BE2C (cell line): ENCODE results near the gene LENEP.
A peak's percentile ranks its signal among the peaks of the same experiment; 100 is the strongest.
"Not testable (repeated sequence)": the region's sequence is repeated elsewhere in the genome, so short reads cannot be mapped to it uniquely, and the experiment has no call there.

Experiments
- DNase-seq: peaks from one replicate; pipeline ENCODE4 v3.0.0-alpha.2; 2020
- H3K27me3 ChIP-seq: fragments of 250-450 bp; sonication (Bioruptor Pico); 2 replicates; pipeline ENCODE4 v1.5.1; 2020; ENCODE audit warnings: mild to moderate bottlenecking
- H3K36me3 ChIP-seq: fragments of 250-450 bp; sonication (Bioruptor Pico); 2 replicates; pipeline ENCODE4 v1.5.1; 2020; ENCODE audit warnings: mild to moderate bottlenecking
- H3K4me1 ChIP-seq: fragments of 250-450 bp; sonication (Bioruptor Pico); 2 replicates; pipeline ENCODE4 v1.5.1; 2020
- H3K4me3 ChIP-seq: 2 replicates; pipeline ENCODE4 v1.5.1; 2011; ENCODE audit warnings: low read depth, low read length
- H3K9me3 ChIP-seq: fragments of 250-450 bp; sonication (Bioruptor Pico); 2 replicates; pipeline ENCODE4 v1.5.1; 2020
- TF ChIP-seq, protein P1 (sequence below): IDR thresholded peaks from 2 replicates; pipeline ENCODE4 v1.5.1; 2012; ENCODE audit warnings: mild to moderate bottlenecking, low read depth, low read length

LENEP gene

DNA sequence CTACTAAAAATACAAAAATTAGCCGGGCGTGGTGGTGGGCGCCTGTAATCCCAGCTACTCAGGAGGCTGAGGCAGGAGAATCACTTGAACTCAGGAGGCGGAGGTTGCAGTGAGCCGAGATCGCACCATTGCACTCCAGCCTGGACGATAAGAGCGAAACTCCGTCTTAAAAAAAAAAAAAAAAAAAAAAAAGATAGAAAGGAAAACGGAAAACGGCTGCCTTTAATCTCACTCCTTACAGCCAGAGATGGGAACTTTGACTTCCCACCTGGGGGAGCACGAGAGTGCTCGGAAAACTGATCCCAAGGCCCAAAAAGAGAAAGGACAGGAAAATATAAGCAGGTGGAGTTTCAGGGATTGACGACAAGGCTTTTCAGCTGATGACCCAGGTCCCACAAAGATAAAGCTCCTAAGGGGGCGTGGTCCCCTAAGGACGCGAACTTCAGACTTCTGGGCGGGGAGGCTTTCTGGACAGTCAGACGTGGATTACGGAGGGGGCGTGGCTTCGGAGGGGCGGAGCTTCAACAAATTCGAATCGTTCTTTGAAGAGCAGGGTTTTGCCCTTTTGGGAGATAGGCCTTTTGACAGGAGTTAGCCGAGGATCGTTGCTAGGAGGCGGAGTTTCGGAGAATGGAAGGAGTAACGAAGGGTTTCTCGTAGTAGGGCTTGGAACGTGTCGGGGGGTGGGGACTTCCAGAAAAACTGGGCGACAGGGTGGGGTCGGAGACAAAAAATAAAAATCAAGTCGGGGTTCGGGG, 19.9 kb upstream of the LENEP start:
- Histone ChIP-seq H3K36me3 (no peaks in the 10 kb centered on the region; the same call in 1 of the 2 replicates), H3K4me1 (peaks cover 26% of the 10 kb centered on the region), H3K9me3 (no peaks in the 10 kb centered on the region), H3K4me3 (peak overlapping the region; percentile 85), H3K27me3 (no peaks in the 10 kb centered on the region)
- DNase-seq = peak; percentile 97
- TF ChIP-seq, protein P1, sequence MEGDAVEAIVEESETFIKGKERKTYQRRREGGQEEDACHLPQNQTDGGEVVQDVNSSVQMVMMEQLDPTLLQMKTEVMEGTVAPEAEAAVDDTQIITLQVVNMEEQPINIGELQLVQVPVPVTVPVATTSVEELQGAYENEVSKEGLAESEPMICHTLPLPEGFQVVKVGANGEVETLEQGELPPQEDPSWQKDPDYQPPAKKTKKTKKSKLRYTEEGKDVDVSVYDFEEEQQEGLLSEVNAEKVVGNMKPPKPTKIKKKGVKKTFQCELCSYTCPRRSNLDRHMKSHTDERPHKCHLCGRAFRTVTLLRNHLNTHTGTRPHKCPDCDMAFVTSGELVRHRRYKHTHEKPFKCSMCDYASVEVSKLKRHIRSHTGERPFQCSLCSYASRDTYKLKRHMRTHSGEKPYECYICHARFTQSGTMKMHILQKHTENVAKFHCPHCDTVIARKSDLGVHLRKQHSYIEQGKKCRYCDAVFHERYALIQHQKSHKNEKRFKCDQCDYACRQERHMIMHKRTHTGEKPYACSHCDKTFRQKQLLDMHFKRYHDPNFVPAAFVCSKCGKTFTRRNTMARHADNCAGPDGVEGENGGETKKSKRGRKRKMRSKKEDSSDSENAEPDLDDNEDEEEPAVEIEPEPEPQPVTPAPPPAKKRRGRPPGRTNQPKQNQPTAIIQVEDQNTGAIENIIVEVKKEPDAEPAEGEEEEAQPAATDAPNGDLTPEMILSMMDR = peak; percentile 22; the same call in 1 of the 2 replicates

DNA sequence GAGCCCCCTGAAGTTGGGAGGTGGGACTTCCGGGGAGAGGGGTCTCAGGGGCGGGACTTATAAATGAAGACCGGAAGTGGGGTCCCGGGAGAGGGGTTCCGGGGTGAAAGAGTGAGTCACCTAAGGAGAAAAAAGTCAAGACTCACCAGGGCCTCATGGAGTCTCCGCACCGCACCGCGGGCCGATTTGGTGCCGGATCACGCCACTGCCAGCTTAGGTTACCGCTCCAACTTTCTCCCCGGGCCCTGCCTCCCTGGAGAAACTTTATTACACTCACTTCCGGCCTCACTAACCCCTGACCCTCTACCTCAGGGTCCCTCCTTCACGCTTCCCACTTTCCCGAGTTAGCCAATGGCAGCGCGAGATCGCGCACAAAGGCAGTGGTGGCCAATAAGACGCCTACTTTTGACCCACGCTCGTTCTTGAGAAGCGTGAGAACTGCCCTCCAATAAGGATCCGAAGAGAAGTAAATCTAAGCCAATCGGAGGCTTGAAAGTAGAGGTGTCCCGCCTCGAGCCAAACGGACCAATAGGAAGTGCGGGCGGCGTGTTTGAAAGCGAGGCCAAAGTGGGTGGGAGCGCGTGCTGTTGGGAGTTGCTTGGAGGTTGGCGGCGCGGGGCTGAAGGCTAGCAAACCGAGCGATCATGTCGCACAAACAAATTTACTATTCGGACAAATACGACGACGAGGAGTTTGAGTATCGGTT, 19.1 kb upstream of the LENEP start, which contains the start of gene CKS1B:
Gene CKS1B, plus strand, starts transcription at position 580 of the 706 bp plus-strand sequence. Its CDS starts 65 bp downstream, at position 645.
- no peaks in the 10 kb centered on the region for H3K9me3 ChIP-seq
- peaks cover 3% of the 10 kb centered on the region for H3K36me3 ChIP-seq
- peak within 1 kb of the TSS; percentile 85 for H3K4me3 ChIP-seq
- peak; percentile 98 for DNase-seq
- H3K27me3 ChIP-seq = no peaks in the 10 kb centered on the region
- TF ChIP-seq, protein P1 = no peak
- H3K4me1 ChIP-seq = peaks cover 24% of the 10 kb centered on the region

- Histone ChIP-seq H3K9me3 (no peaks in the 10 kb centered on the region), H3K27me3 (no peaks in the 10 kb centered on the region), H3K36me3 (peaks cover 9% of the 10 kb centered on the region), H3K4me3 (peak overlapping the region; percentile 85), H3K4me1 (peaks cover 26% of the 10 kb centered on the region)
- DNase-seq = peak; percentile 94
- TF ChIP-seq, protein P1 = no peak
Measured at GRCh38 chr1:154974808-154975408, 18.5 kb upstream of the LENEP start.

- DNase-seq = no peak
- TF ChIP-seq, protein P1 = no peak
- no peaks in the 10 kb centered on the region for H3K9me3 ChIP-seq
- peaks cover 26% of the 10 kb centered on the region for H3K4me1 ChIP-seq
- H3K27me3 ChIP-seq = no peaks in the 10 kb centered on the region
- peaks cover 14% of the 10 kb centered on the region for H3K36me3 ChIP-seq
- peak overlapping the region; percentile 85 for H3K4me3 ChIP-seq
Measured at GRCh38 chr1:154975409-154976059, 17.9 kb upstream of the LENEP start.

DNA sequence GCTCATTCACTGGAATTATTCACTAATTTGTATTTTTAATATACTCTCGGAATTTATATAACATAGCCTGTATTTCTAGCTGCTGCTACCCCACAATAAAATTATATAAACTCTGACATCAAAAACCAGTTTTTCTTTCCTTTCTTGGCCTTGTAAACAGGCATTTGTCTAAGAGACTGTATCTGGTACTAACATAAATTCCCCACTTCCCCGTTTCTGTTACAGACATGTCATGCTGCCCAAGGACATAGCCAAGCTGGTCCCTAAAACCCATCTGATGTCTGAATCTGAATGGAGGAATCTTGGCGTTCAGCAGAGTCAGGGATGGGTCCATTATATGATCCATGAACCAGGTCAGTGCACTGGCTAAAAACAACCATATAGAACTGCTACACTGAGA, 15.6 kb upstream of the LENEP start:
- not testable (repeated sequence) for DNase-seq, H3K9me3 ChIP-seq, H3K27me3 ChIP-seq
- Histone ChIP-seq H3K36me3 (peaks cover 14% of the 10 kb centered on the region), H3K4me3 (peak overlapping the region; percentile 15), H3K4me1 (peaks cover 22% of the 10 kb centered on the region)

DNA sequence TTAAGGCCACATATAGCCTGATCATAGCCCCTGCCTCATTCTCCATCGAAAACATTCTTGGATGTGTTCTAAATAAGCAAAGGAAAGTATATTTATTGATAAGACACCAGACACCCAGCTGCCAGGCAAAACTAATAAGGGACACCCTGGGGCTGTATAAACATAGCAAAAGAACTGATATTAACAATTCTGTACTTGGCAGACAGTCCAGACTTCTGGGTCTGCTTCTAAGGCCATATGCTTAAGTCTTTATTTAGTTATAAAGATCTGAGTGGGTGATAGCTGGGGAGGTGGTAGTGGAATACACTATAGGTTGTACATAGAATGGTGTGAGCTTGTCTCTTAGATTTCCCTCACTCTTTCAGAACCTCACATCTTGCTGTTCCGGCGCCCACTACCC, 15.0 kb upstream of the LENEP start:
- Histone ChIP-seq H3K36me3 (peaks cover 14% of the 10 kb centered on the region), H3K4me3 (peak overlapping the region; percentile 15; the same call in 1 of the 2 replicates), H3K4me1 (peaks cover 22% of the 10 kb centered on the region), H3K27me3 (no peaks in the 10 kb centered on the region), H3K9me3 (no peaks in the 10 kb centered on the region)
- DNase-seq = peak; percentile 62
- TF ChIP-seq, protein P1 = no peak
